K562 (cell line): ENCODE results near the gene CASP6. TPM values are rescaled to one million over a fixed set of nuclear protein-coding genes. Genes with fewer than 3 reads are reported as not detected.

Experiments used
- CEBPZ ChIP-seq: fragments of 150-350 bp; IDR thresholded peaks from 2 replicates; pipeline ENCODE4 v1.6.1; 2014; ENCODE audit warnings: low read depth, mild to moderate bottlenecking, low read length, borderline replicate concordance
- FOSL1 ChIP-seq: fragments of 200-800 bp; sonication (Bioruptor generic); conservative IDR thresholded peaks from 2 replicates; pipeline ENCODE4 v1.6.1; 2016; ENCODE audit warnings: missing genetic modification characterization, missing compliant biosample characterization
- GATA2 ChIP-seq: sonication (generic); formaldehyde crosslinking; IDR thresholded peaks from 2 replicates; pipeline ENCODE4 v1.4.0; 2020; ENCODE audit warnings: mild to moderate bottlenecking, missing genetic modification reagents
- JUND ChIP-seq, 2 experiments: IDR thresholded peaks; 2 replicates in 1 of 2; 3 replicates in 1 of 2; pipeline ENCODE4 v1.6.1; 2011; ENCODE audit warnings: borderline replicate concordance in 2 of 2, low read depth in 2 of 2, low read length in 2 of 2, improper control_type of control experiment in 1 of 2, missing biosample characterization in 1 of 2, missing genetic modification characterization in 1 of 2, missing genetic modification reagents in 1 of 2
- RNF2 ChIP-seq: sonication (generic); IDR thresholded peaks from 2 replicates; pipeline ENCODE4 v1.6.1; 2016
- SMAD2 ChIP-seq: fragments of 150-350 bp; IDR thresholded peaks from 2 replicates; pipeline ENCODE4 v1.6.1; 2014; ENCODE audit warnings: low read depth, mild to moderate bottlenecking, low read length
- TSC22D4 ChIP-seq: fragments of 450-650 bp; IDR thresholded peaks from 2 replicates; pipeline ENCODE4 v1.6.1; 2016; ENCODE audit warnings: missing genetic modification characterization, missing biosample characterization, control low read depth
- ZC3H8 ChIP-seq: fragments of 450-650 bp; IDR thresholded peaks from 2 replicates; pipeline ENCODE4 v1.6.1; 2017
- ZNF445 ChIP-seq: fragments of 250-450 bp; sonication (Bioruptor Pico); IDR thresholded peaks from 2 replicates; pipeline ENCODE4 v1.4.0; 2020; ENCODE audit warnings: low read depth, mild to moderate bottlenecking, moderate library complexity
- polyA plus RNA-seq, 8 experiments: library from polyadenylated mRNA; depleted of rRNA in 4 of 8; stranded (reverse) in 5 of 8; unstranded in 3 of 8; fragments of >200 nt; fragmentation: Nextera tagmentation in 2 of 8; fragmentation: Illumina TruSeq in 1 of 8; extraction: Ambion mirVana in 2 of 8; extraction: Trizol in 1 of 8; gene quantifications; 2 replicates each; pipeline versions ENCODE4 v1.2.1 to v1.2.3, GENCODE V29; 2011 to 2014; ENCODE audit warnings: inconsistent platforms in 1 of 8, missing spikeins in 1 of 8
- total RNA-seq, 7 experiments: library from RNA; depleted of rRNA in 6 of 7; stranded (reverse); fragments of >200 nt in 6 of 7; fragmentation: Illumina TruSeq in 2 of 7; extraction: Trizol in 2 of 7; gene quantifications; 2 replicates each; pipeline versions ENCODE4 v1.2.1 to v1.2.3, GENCODE V29; 2011 to 2021; ENCODE audit warnings: low replicate concordance in 1 of 7
- TF ChIP-seq, protein P1 (sequence below): fragments of 250-450 bp; sonication (Bioruptor Pico); IDR thresholded peaks from 2 replicates; pipeline ENCODE4 v1.4.0; 2020; ENCODE audit warnings: borderline replicate concordance
- TF ChIP-seq, protein P2 (sequence below), 2 experiments: fragments of 450-650 bp; formaldehyde crosslinking in 1 of 2; IDR thresholded peaks; 2 replicates each; pipeline versions ENCODE4 v1.4.0 to v1.6.1; 2014 to 2020; ENCODE audit warnings: mild to moderate bottlenecking in 2 of 2, borderline replicate concordance in 1 of 2, low read depth in 1 of 2

The CASP6 gene
- total and polyA plus RNA-seq, 9 of the 15 experiments (the other 6 are each of a cell fraction or from before 2014, with no cell fraction given), result 20.8 to 72.7 (median 39.1) TPM

DNA sequence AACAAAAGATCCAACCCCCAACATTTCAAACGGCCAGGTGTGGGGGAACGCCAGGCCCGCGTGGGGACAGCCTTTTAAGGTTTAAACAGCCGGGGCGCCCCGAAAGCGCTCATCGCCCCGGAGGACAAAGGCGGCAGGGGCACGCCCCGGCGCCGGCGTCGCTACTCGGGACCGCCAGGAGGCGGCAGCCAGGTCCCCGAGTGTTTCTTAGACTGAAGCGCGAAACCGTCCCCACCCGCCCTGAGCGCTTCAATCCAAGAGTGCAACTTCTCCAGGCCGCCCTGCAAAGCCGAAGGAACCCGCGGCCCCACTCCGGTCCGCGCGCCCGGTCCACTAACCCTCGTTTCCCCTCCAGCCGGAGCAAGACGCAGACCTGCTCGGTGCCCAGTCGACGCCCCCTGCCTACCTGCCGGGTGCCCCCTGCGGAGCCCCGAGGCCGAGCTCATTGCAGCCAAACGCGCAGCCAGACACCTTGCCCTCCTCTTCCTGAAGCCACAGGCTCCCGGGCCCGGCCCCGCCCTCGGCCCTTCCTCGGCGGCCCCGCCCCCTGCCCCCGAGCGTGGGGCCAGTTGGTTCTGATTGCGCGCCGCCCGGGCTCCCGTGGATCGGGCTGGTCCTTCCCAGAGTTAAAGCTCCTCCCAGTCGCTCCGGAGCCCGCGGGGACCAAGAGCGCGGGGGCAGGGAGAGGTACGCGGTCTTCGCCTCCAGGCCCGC is at the start of gene CASP6 (continued):
- TF ChIP-seq, protein P1, sequence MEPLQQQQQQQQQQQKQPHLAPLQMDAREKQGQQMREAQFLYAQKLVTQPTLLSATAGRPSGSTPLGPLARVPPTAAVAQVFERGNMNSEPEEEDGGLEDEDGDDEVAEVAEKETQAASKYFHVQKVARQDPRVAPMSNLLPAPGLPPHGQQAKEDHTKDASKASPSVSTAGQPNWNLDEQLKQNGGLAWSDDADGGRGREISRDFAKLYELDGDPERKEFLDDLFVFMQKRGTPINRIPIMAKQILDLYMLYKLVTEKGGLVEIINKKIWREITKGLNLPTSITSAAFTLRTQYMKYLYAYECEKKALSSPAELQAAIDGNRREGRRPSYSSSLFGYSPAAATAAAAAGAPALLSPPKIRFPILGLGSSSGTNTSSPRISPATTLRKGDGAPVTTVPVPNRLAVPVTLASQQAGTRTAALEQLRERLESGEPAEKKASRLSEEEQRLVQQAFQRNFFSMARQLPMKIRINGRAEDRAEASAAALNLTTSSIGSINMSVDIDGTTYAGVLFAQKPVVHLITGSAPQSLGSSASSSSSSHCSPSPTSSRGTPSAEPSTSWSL (CRISPR knock-in tag), result no peak
- no peak for TF ChIP-seq GATA2 (CRISPR knock-in tag)
- no peak for TF ChIP-seq CEBPZ
- TF ChIP-seq FOSL1 (tag), result no peak
- peak; percentile 25; the same call in 1 of the 2 replicates for TF ChIP-seq JUND (IDR thresholded peaks at IDR 0.05; ENCODE audit: borderline replicate concordance, low read depth, low read length)
- no peak; the same call in 2 of the 3 replicates for TF ChIP-seq JUND (tag; IDR thresholded peaks at IDR 0.05; ENCODE audit: borderline replicate concordance, low read depth, low read length)
- no peak for TF ChIP-seq ZNF445 (CRISPR knock-in tag)
- no peak for TF ChIP-seq TSC22D4 (tag)
- no peak for TF ChIP-seq SMAD2
- no peak for TF ChIP-seq ZC3H8
- TF ChIP-seq RNF2, result no peak
- TF ChIP-seq, protein P2, sequence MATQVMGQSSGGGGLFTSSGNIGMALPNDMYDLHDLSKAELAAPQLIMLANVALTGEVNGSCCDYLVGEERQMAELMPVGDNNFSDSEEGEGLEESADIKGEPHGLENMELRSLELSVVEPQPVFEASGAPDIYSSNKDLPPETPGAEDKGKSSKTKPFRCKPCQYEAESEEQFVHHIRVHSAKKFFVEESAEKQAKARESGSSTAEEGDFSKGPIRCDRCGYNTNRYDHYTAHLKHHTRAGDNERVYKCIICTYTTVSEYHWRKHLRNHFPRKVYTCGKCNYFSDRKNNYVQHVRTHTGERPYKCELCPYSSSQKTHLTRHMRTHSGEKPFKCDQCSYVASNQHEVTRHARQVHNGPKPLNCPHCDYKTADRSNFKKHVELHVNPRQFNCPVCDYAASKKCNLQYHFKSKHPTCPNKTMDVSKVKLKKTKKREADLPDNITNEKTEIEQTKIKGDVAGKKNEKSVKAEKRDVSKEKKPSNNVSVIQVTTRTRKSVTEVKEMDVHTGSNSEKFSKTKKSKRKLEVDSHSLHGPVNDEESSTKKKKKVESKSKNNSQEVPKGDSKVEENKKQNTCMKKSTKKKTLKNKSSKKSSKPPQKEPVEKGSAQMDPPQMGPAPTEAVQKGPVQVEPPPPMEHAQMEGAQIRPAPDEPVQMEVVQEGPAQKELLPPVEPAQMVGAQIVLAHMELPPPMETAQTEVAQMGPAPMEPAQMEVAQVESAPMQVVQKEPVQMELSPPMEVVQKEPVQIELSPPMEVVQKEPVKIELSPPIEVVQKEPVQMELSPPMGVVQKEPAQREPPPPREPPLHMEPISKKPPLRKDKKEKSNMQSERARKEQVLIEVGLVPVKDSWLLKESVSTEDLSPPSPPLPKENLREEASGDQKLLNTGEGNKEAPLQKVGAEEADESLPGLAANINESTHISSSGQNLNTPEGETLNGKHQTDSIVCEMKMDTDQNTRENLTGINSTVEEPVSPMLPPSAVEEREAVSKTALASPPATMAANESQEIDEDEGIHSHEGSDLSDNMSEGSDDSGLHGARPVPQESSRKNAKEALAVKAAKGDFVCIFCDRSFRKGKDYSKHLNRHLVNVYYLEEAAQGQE (IDR thresholded peaks at IDR 0.05; ENCODE audit: borderline replicate concordance), result no peak; the same call in 1 of the 2 replicates
- TF ChIP-seq, protein P2 (CRISPR knock-in tag; IDR thresholded peaks at IDR 0.05; ENCODE audit: low read depth), result peak; percentile 77
